Measurements from ENCODE around the gene KDM4B.

The KDM4B gene

GRCh38 chr19:5112175-5112574 lies 143.3 kb downstream of the KDM4B start:
- no peak for DNase-seq

- no peak for DNase-seq
Measured at GRCh38 chr19:5112681-5113575, 144.0 kb downstream of the KDM4B start.

- DNase-seq, result no peak
Measured at GRCh38 chr19:5113633-5114586, 145.0 kb downstream of the KDM4B start.

- no peak for DNase-seq
Measured at GRCh38 chr19:5114727-5115126, 145.8 kb downstream of the KDM4B start.

- no peak for DNase-seq
Measured at GRCh38 chr19:5115351-5115750, 146.4 kb downstream of the KDM4B start.

- no peak for DNase-seq
Measured at GRCh38 chr19:5115771-5116202, 146.9 kb downstream of the KDM4B start.

GRCh38 chr19:5116292-5116691 lies 147.4 kb downstream of the KDM4B start:
- no peak for DNase-seq

- no peak for DNase-seq
Measured at GRCh38 chr19:5117421-5117820, 148.5 kb downstream of the KDM4B start.

GRCh38 chr19:5118026-5118425 lies 149.1 kb downstream of the KDM4B start:
- no peak for DNase-seq

GRCh38 chr19:5119297-5119998 lies 150.5 kb downstream of the KDM4B start:
- no peak for DNase-seq

- DNase-seq, result no peak
Measured at GRCh38 chr19:5120321-5120720, 151.4 kb downstream of the KDM4B start.

GRCh38 chr19:5120833-5121232 lies 151.9 kb downstream of the KDM4B start:
- DNase-seq, result no peak

- DNase-seq, result no peak
Measured at GRCh38 chr19:5121266-5122120, 152.6 kb downstream of the KDM4B start.

GRCh38 chr19:5122121-5122400 lies 153.1 kb downstream of the KDM4B start:
- DNase-seq, result no peak

- DNase-seq, result no peak
Measured at GRCh38 chr19:5122671-5123409, 153.9 kb downstream of the KDM4B start.

GRCh38 chr19:5123646-5124045 lies 154.7 kb downstream of the KDM4B start:
- DNase-seq, result no peak

GRCh38 chr19:5124111-5124855 lies 155.4 kb downstream of the KDM4B start:
- no peak for DNase-seq

- DNase-seq, result no peak
Measured at GRCh38 chr19:5125376-5125775, 156.5 kb downstream of the KDM4B start.

GRCh38 chr19:5125797-5126497 lies 157.0 kb downstream of the KDM4B start:
- DNase-seq, result no peak
